Neuron (in vitro differentiated cells): ENCODE measurements around the gene RAPGEFL1.
A peak's percentile ranks its signal among the peaks of the same experiment; 100 is the strongest.
"Not testable (repeated sequence)": the region's sequence is repeated elsewhere in the genome, so short reads cannot be mapped to it uniquely, and the experiment has no call there.

Experiments used
- H2AFZ ChIP-seq: one replicate; pipeline ENCODE4 v1.6.1; 2013; ENCODE audit warnings: low read depth, mild to moderate bottlenecking, inconsistent platforms, low read length, moderate library complexity
- H3K27me3 ChIP-seq: one replicate; pipeline ENCODE4 v1.6.1; 2013; ENCODE audit warnings: low read length; ENCODE audit not compliant: insufficient read depth
- H3K36me3 ChIP-seq: one replicate; pipeline ENCODE4 v1.6.1; 2013; ENCODE audit warnings: low read length; ENCODE audit not compliant: insufficient read depth
- H3K4me1 ChIP-seq: one replicate; pipeline ENCODE4 v1.6.1; 2013; ENCODE audit warnings: low read length; ENCODE audit not compliant: insufficient read depth
- H3K4me3 ChIP-seq: 2 replicates; pipeline ENCODE4 v1.5.1; 2013; ENCODE audit warnings: mild to moderate bottlenecking, low read length, moderate library complexity
- H3K9me3 ChIP-seq: one replicate; pipeline ENCODE4 v1.6.1; 2013; ENCODE audit warnings: low read length

The RAPGEFL1 gene, protein sequence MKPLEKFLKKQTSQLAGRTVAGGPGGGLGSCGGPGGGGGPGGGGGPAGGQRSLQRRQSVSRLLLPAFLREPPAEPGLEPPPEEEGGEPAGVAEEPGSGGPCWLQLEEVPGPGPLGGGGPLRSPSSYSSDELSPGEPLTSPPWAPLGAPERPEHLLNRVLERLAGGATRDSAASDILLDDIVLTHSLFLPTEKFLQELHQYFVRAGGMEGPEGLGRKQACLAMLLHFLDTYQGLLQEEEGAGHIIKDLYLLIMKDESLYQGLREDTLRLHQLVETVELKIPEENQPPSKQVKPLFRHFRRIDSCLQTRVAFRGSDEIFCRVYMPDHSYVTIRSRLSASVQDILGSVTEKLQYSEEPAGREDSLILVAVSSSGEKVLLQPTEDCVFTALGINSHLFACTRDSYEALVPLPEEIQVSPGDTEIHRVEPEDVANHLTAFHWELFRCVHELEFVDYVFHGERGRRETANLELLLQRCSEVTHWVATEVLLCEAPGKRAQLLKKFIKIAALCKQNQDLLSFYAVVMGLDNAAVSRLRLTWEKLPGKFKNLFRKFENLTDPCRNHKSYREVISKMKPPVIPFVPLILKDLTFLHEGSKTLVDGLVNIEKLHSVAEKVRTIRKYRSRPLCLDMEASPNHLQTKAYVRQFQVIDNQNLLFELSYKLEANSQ

DNA sequence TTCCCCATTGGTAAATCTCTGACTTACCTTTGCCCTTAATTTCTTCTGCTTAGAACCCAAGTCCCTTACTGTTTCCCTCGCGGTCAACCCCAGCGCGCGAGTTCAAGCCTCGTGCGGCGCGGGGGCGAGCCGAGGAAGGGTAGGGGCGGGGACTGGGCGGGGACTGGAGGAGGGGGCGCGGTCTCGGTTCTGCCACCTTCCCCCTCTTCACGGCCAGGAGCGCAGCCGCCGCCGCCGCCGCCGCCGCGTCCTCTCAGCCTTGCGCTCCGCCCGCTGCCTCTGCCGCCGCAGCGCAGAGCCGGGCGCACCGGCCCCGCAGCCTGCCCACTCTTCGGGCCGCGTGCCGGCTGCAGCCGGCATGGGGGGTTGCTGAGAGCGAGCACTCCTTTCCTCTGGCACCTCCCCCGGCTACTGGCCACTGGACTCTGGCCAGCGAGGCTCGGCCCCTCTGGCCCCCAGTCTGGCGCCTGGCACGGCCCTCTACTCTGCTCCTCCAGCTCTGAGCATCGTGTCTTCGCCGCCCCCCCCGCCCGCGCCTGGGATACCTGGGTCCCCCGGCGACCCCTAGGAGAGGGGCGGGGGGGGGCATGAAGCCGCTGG is at the start of gene RAPGEFL1:
RAPGEFL1 (plus strand) TSS at position 196 of the 600 bp plus-strand sequence; CDS start at position 588, 392 bp downstream.
- Histone ChIP-seq H2AFZ (no peak within 1 kb of the TSS), H3K9me3 (no peaks in the 10 kb centered on the region), H3K27me3 (no peaks in the 10 kb centered on the region), H3K36me3 (peaks cover 29% of the 10 kb centered on the region), H3K4me1 (peaks cover 7% of the 10 kb centered on the region), H3K4me3 (no peak within 1 kb of the TSS)

DNA sequence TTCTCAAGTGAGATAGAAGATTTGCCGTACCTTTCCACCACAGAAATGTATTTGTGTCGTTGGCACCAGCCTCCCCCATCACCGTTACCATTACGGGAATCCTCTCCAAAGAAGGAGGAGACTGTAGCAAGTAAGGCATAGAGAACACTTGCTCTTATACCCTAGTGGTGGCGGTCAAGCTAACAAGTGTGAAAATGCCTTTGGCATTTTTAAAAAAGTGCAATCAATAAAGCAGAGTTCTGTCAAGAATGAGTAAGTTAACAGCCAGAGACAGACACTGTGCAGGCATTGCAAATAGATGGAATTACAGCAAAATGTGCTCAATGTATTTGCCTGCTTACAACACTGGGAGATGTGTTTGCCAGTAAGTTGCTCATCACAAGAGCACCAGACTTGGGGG is 47.8 kb upstream of the RAPGEFL1 start:
- Histone ChIP-seq H3K36me3 (peaks cover 81% of the 10 kb centered on the region), H3K4me3 (no peak overlapping the region), H3K9me3 (no peaks in the 10 kb centered on the region)

DNA sequence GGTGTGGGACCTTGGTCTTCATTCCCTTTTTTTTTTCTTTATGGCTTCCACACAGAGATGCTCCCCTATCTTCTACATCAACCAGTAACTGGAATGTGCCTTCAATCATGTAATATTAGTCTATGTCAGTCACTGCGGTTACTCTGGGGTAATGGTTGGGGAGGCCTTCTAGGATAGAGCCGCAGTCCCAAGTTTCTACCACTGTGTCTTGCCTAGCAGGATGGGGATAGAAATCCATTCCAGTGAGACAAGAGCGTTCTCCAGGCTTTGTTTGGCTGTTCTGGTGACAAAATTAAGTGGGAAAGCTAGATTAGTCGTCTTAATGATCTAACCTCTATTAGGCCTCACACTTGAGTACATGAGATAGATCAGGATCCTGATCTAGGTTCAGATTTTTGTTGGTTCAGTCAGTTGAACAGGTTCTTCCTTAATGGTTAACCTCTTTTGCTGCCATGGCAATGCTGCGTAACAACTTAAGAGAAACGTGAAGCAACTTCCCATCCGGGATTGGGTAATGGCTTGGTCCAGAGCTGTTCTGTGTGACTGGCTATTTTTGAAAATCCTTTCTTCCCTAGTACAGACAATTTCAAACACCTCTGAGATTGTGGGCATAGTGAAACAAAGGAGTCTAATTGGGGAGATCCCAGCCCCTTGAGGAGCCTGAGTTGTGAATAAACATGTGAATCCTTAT is 46.8 kb upstream of the RAPGEFL1 start:
- peaks cover 88% of the 10 kb centered on the region for H3K36me3 ChIP-seq
- H3K4me1 ChIP-seq = no peaks in the 10 kb centered on the region

More for the DNA sequence above, 47.8 kb upstream of the RAPGEFL1 start:
- H3K4me1 ChIP-seq = peaks cover 5% of the 10 kb centered on the region
- H2AFZ ChIP-seq = no peak overlapping the region
- H3K27me3 ChIP-seq = no peaks in the 10 kb centered on the region

GRCh38 chr17:40134184-40134583 is 43.1 kb upstream of the RAPGEFL1 start:
- Histone ChIP-seq H3K4me1 (peaks cover 4% of the 10 kb centered on the region), H2AFZ (no peak overlapping the region), H3K9me3 (no peaks in the 10 kb centered on the region), H3K27me3 (no peaks in the 10 kb centered on the region), H3K36me3 (peaks cover 76% of the 10 kb centered on the region), H3K4me3 (no peak overlapping the region)

More for the DNA sequence above, 46.8 kb upstream of the RAPGEFL1 start:
- no peaks in the 10 kb centered on the region for H3K27me3 ChIP-seq
- H2AFZ ChIP-seq = no peak overlapping the region
- no peaks in the 10 kb centered on the region for H3K9me3 ChIP-seq
- H3K4me3 ChIP-seq = no peak overlapping the region

- Histone ChIP-seq H3K9me3 (no peaks in the 10 kb centered on the region), H2AFZ (no peak overlapping the region), H3K4me3 (no peak overlapping the region), H3K4me1 (peaks cover 9% of the 10 kb centered on the region), H3K27me3 (no peaks in the 10 kb centered on the region), H3K36me3 (peaks cover 60% of the 10 kb centered on the region)
Measured at GRCh38 chr17:40135817-40136216, 41.5 kb upstream of the RAPGEFL1 start.

GRCh38 chr17:40139566-40140058 is 37.7 kb upstream of the RAPGEFL1 start:
- H3K4me1 ChIP-seq = peaks cover 18% of the 10 kb centered on the region
- H3K4me3 ChIP-seq = peak overlapping the region; percentile 70
- peaks cover 50% of the 10 kb centered on the region for H3K36me3 ChIP-seq
- no peaks in the 10 kb centered on the region for H3K9me3 ChIP-seq
- no peaks in the 10 kb centered on the region for H3K27me3 ChIP-seq
- H2AFZ ChIP-seq = no peak overlapping the region

- not testable (repeated sequence) for H2AFZ ChIP-seq, H3K27me3 ChIP-seq, H3K4me3 ChIP-seq, H3K9me3 ChIP-seq
- peaks cover 52% of the 10 kb centered on the region for H3K36me3 ChIP-seq
- H3K4me1 ChIP-seq = peaks cover 18% of the 10 kb centered on the region
Measured at GRCh38 chr17:40143166-40143565, 34.1 kb upstream of the RAPGEFL1 start.

GRCh38 chr17:40145476-40145875 is 31.8 kb upstream of the RAPGEFL1 start:
- peaks cover 9% of the 10 kb centered on the region for H3K4me1 ChIP-seq
- H2AFZ ChIP-seq = no peak overlapping the region
- no peaks in the 10 kb centered on the region for H3K9me3 ChIP-seq
- no peak overlapping the region for H3K4me3 ChIP-seq
- peaks cover 74% of the 10 kb centered on the region for H3K36me3 ChIP-seq
- no peaks in the 10 kb centered on the region for H3K27me3 ChIP-seq

GRCh38 chr17:40148527-40148926 is 28.7 kb upstream of the RAPGEFL1 start:
- Histone ChIP-seq H2AFZ (no peak overlapping the region), H3K4me3 (no peak overlapping the region), H3K4me1 (no peaks in the 10 kb centered on the region), H3K36me3 (peaks cover 70% of the 10 kb centered on the region), H3K27me3 (no peaks in the 10 kb centered on the region), H3K9me3 (no peaks in the 10 kb centered on the region)

GRCh38 chr17:40150276-40150675 is 27.0 kb upstream of the RAPGEFL1 start:
- H3K4me1 ChIP-seq = no peaks in the 10 kb centered on the region
- H3K36me3 ChIP-seq = peaks cover 74% of the 10 kb centered on the region
- H3K9me3 ChIP-seq = no peaks in the 10 kb centered on the region
- H2AFZ ChIP-seq = no peak overlapping the region
- H3K27me3 ChIP-seq = no peaks in the 10 kb centered on the region
- H3K4me3 ChIP-seq = no peak overlapping the region

DNA sequence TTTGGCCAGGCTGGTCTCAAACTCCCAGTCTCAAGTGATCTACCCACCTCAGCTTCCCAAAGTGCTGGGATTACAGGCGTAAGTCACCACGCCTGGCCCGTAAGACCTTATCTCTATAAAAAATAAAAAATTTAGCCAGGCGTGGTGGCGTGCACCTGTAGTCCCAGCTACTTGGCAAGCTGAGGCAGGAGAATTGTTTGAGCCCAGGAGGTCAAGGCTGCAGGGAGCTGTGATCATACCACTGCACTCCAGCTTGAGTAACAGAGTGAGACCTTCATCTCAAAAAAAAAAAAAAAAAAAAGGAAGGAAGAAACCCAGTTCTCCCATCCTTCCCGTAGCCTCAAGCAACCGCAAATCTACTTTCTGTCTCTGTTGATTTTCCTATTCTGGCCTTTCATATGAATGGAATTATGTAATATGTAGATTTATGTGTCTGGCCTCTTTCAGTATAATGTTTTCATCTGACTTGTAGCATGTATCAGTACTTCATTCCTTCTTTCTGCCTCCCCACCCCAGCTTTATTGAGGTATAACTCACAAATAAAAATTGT is 25.8 kb upstream of the RAPGEFL1 start:
- Histone ChIP-seq H3K9me3 (no peaks in the 10 kb centered on the region), H3K4me1 (no peaks in the 10 kb centered on the region), H2AFZ (no peak overlapping the region), H3K27me3 (no peaks in the 10 kb centered on the region), H3K36me3 (peaks cover 74% of the 10 kb centered on the region), H3K4me3 (no peak overlapping the region)

GRCh38 chr17:40153603-40154236 is 23.6 kb upstream of the RAPGEFL1 start:
- Histone ChIP-seq H3K4me3 (no peak overlapping the region), H2AFZ (no peak overlapping the region), H3K27me3 (no peaks in the 10 kb centered on the region), H3K4me1 (no peaks in the 10 kb centered on the region), H3K36me3 (peaks cover 60% of the 10 kb centered on the region), H3K9me3 (no peaks in the 10 kb centered on the region)
